Activated naive CD4-positive, alpha-beta T cell treated with Interleukin-2 at 50 U/mL for 16 hours (primary cell): ENCODE data around the gene TMPRSS6.

ENCODE experiments used
- DNase-seq: peaks from one replicate; pipeline ENCODE4 v3.0.0-alpha.2; 2020

The TMPRSS6 gene

DNA sequence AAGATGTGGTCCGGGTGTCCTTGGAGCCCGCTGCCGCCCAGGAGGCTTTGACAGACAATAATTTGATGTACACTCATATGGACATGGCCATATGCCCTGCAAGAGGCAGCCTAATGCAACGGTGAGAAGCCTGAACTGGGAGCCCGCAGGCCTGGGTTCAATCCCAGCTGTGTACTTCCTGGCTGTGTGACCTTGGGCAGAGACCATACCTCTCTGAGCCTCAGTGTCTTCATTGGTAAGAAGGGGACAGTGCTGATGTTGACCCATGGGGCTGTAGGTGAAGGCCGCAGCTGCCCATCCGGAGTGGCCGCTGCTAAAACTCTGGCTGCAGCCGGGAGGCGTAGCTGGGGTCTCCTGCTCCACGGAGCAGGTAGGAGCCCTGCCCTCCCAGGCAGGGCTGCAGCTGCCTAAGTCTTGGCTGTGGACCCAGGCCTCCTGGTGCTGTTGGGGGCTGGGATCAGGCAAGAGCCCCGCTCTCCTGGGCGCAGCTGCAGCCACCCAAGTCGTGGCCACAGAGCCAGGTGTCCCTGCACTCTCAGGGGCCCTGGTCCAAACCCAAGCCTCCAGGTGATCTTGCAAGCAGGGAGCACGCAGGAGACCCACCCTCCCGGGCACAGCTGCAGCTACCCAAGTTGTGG, 31.3 kb upstream of the TMPRSS6 start:
- no peak for DNase-seq

DNA sequence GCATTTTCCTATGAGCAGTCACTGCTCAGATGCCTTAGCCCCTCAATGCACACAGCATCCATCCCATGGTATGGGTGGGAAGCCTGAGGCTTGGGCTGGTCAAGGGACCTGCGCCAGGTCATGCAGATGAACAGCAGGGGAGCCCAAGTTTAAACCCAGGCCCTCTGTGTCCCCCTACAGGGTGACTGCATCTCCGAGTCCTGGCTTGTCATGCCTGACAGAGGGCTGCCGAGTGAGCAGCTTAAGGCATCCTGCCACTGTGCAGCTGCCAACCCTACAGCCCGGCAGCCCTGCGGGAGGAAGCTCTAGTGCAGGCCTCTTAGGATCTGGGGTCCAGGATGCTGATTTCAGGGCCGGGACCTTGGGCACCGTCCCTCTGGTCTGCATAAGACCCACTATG, 30.2 kb upstream of the TMPRSS6 start:
- DNase-seq, result no peak

DNA sequence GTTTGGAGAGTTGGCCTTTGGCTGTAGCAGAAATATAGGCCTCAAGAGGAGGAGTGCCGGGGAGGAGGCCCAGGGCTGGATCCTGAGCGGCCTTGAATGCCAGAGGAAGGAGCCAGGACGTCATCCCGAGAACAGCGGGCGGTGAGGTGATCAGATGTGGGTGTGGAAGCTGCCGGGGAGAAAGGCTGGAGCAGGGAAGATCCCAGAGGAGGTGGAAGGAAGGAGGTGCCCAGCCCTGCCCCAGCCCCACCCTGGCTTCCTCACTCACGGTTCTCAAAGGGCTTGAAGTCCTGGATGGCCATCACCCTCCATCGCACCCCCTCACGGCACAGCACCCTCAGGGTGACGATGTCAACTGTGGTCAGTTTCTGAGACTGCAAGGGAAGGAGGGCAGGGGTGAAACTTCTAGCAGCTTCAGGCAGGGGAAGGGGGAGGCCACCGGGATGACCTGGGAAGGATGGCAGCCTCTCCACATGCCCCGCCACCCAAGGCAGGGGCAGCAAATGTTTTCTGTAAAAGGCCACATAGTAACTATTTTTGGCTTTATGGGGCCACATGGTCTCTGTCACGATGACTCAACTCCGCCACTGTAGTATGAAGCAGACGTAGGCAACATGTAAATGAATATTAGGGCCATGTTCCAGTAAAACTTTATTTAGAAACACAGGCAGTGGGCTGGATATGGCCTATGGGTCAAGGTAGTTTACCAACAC, 29.5 kb upstream of the TMPRSS6 start:
- DNase-seq, result no peak

DNA sequence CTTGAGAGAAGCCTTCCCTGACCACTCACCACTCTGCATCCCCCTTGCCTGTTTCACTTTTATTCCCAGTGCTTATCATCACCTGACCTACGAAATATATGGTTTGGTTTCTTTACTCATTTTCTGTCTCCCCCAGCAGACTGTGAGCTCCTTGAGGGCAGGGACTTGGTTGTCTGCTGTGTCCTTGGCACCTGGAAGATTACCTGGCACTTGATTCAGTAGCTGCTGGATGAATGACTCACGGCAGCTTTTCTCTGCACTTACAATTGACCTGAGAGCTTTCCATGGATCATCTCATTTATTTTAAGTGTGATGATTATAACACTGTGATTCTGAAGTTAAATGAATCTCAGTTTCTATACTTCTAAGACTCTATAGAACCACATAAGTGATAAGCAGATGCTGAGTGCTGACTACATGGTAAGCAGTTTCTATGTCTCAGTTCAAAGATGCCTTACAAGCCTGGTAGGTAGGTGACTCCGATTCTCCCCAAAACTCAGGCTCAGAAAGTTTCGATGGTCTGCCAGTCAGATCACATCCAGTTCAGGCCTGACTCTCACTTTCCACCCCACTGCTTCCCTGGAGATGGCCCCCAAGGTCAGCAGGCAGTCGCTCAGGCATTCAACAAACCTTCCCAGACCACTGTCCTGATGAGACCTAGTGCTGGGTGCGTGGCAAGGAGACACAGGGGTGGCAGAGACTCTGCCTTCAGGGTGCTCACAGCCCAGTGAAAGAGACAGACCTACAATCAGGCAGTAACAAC, 28.6 kb upstream of the TMPRSS6 start:
- peak; percentile 52 for DNase-seq

DNA sequence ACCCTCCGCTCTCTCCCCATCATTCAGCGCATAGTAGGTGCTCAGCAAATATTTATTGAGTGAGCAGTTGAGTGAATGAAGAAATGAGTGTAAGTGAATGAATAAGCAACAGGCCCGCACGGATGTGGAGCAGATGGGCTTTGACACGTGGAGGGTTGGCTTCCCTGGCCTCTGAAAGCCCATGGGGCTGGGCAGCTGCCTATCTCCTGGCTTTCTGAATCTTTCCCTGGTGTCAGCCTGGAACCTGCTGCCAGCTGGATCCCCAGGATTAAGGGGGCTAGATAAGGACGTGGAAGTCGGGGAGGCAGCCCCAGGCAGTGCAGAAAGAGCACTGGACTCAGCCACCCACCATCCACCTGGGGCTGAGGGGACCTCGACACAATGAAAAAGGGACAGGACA, 27.6 kb upstream of the TMPRSS6 start:
- DNase-seq, result no peak

DNA sequence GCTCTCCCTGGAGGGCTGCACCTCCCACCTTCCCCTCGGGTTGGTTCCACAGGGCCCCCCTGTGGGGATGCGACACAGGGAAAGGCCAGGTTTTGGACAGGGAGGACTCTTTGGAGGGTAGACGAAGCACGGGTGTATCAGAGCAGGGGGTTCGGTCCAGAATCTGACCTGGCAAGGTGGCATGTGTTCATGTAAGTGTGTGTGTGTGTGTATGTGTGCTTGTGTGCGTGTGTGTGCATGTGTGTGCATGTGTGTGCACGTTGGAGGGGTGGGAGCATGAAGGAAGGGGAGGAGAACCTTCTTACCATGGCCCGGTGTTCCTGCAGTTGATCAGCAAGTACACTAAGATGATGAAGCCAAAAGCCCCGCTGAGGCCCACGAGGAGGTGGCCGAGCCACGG, 25.5 kb upstream of the TMPRSS6 start:
- DNase-seq, result no peak

DNA sequence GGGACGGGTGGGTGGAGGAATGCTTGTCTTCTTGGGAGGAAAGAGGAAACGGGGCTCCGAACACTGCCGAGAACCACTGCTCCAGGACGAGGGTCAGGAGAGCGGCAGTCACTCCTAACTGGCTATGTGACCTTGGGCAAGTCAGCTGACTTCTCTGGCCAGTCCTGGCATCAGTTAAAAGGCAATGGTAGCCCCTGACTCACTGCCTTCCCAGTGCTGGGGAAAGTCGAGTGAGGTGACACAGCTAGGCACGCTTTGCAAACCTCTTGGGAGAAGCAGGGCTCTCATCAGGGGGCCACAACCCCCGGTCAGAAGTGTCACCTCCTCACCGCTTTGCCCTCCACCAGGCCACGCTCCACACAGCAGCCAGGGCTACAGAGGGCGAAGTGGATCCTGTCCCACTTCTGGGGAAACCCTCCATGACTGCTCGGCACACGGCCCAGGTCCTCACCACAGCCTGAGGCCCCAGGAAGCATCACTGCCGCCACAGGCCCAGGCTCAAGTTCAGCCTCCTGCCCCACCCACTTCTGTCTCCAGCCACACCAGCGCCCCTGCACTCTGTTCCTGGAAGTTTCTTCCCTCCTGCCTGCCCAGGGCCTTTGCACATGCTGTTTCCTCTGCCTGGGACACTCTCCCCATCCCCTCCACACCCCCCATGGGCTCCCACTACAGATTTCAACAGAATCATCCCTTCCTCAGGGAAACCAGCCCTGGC, 23.9 kb upstream of the TMPRSS6 start:
- DNase-seq, result no peak

DNA sequence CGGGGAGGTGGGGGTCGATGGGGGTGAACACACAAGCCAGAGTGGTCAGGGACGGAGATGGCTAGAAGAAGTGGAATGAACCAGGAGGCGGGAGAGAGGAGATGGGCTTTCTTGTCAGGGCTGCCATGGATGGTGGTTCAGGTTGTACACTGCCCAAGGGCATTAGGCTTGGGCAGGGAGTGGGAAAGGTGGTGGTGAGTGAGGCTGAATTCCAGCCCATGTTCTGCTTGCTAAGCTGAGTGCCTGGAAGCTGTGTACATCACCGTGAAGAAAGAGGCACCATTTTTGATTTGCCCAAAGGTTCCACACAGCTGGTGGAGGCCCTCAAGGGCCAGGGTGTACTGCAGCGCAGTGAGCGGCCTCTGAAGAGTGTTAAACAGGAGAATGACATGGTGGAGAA, 23.3 kb upstream of the TMPRSS6 start:
- no peak for DNase-seq

DNA sequence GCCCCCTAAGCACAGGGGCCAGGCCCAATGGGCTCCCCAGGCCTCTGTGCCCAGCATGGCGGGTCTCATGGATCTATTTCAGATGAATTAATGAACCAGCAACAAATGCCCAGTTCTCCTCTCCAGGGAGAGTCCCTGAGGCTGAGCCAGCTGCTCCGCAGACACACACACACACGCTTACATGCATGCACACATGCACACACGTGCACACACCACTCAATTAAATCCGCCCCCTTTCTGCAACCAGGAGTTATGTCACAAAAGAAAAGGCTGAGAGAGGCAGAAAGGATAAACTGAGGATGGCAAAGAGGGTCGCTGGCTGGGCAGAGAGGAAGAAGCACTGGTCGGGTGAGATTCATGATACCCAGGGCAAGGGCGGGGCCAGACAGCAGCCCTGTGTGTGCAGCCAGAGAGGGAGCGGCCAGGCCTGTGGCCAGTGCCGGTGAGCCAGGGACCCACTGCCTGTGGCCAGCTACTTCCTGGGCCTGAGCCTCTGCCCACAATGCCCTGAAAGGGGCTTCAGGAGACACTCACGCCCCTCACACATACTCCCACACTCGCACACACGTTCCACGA, 20.4 kb upstream of the TMPRSS6 start:
- no peak for DNase-seq

DNA sequence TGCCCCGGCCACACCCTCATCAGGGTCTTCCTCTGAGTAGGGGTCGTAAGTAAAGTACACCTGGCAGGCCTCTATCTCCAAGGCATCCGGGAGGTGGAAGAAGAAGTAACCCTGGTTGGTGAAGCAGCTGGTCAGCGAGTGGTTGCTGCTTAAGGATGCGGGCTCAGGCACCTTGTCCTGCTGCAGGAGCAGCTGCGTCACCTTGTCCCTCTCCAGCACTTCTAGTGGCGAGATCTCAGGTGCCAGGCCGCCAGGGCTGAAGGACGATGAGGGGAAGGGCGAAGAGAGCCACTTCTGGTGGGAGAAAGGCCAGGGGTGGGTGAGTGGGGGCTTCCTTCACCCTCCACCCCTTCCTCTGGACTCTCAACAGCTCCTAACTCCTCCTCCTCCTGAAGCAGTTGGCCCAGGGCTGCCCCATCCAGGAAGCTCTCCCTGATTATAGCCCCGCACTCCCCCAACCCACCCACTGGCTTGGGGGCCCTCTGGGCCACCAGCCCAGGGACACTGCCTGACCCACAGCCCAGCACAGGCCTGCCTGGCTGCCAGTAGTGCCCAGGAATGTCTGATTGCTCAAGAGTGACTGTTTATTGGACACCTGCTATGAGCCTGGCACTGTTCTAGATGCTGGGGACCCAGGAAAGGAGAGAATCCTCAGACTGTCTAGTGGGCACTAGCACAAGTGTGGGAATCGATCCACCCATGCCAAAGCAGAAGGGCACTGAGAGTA, 19.2 kb upstream of the TMPRSS6 start:
- no peak for DNase-seq

DNA sequence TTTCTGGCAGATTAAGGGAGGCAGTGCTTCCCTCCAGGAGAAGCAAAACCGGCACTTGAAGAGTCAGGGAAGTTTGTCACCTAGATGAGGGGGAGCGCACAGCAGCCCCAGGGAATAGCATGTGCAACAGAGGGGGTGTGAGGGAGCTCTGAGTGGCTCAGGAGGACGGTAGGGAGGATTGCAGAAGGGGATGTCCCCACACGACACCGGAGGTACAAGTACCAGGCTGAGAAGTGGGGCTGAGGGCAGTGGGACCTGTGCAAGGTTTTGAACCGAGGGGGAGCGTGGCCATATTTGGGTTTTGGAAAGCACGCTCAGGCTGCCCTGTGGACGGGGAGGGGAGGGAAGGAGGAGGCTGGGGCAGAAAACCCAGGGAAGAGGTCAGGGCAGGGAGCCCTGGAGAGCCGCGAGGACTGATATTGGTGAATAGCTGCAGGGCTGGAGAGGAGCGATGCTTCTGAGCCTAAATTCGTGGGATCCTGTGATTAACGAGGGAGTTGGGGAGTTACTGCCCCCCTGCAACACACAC, 17.9 kb upstream of the TMPRSS6 start:
- DNase-seq, result no peak

DNA sequence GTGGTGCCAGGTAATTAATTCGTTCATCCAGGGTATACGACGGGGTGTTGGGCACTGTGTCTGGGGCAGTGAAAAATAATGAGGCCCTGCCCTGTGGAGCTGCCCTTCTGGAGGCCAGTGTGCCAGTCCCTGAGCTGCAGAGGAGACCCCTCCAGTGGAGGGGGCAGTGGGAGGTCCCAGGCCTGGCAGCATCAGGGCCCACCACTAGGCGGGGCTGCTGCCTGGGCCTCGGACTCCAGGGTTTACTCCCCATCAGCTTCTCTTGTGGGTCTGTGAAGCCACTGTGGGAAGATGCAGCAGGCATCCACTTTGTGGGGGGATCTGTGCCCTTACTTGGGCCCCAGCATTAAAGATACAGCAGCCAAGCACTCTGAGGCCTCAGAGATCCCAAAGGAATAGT, 17.4 kb upstream of the TMPRSS6 start:
- peak; percentile 27 for DNase-seq

DNA sequence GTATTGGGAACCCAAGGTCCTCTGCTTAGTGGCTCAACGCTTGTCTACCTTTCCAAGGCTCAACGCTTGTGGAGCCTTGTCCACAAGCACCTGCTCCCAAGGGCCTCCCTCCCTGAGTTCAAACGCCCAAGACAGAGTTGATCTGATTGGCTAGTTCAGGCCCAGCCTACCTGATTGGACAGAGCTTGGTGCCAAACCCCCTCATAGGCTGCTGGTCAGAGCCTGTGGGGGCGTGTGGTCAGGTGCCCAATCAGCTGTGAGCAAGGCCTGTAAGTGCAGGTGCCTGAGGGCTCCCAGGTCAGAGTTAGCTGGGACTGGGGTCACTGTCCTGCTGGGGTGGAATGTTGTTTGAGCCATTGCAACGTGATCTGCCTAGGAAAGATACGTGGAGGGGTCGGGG, 16.9 kb upstream of the TMPRSS6 start:
- DNase-seq, result no peak

DNA sequence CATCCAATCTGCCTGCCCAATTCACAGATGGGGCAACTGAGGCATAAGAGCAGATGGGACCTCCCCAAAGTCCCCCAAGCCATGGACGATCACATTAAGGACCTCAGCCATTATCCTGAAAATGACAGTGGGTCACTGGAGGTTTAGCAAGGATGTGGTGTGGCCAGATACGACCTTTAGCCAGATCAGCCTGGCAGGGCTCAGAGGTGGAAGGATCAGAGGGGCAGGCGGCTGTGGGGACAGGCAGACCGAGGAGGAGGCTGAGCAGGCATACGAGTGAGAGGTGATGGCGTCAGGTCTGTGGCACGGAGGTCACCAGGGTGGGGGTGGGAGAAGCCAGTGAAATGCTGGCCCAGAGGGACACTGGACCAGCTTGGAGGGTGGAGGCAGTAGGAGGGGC, 14.1 kb upstream of the TMPRSS6 start:
- DNase-seq, result no peak

DNA sequence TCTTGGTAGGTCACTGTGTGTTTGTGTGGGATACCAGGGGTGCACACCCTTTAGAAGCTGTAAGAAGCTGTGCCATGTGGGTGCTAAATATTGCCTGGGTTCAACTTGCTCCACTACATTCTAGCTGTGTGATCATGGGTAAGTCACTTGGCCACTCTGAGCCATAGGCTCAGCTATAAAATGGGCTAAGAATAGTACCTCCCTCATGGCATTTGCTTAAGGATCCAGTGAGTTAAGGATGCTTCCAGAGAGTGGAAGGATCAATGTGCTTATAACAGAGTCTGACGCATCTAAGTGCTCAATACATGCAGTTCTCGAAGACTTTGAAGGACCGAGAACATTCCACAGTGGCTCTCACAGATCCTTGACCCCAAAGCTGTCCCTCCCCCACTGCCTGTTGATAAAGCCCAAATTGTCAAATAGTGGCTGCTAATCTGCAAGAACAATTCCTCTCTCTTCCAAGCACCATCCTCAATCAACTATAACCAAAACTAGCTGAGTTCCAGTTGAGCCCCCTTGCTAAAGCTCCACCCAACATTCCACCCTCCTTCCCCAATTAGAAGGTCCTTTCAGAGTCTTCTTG, 13.2 kb upstream of the TMPRSS6 start:
- DNase-seq, result no peak

DNA sequence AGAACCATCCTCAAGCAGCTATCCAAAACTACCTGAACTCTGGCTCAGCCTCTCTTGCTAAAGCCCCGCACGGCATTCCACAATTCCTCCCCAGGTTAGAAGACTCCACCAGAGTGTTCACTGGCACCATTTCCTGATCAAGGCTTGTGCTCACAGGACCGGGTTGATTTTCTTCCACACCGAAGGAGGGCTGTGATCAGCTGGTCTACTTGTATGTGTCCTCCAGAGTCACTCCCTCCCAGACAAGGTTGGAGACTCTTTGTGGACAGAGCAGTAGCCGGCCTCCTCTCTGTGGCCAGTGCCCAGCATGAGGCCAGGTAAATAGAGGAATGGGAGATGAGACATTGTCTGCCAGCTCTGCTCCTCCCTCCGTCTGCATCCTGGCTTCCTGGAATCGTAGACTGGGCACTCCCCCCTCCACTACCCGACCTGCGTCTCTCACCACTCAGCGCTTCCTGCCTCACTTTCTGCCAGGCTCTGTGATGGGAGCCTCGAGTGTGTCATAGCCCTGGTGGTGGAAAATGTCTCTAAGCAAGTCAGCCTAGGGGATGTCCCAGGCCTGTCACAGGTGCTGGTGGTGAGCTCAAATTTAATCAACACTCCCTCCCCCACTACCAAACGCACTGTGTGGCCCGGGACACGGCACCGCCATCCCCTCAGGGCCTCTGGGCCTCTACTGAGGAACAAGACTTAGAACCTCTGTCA, 12.5 kb upstream of the TMPRSS6 start:
- DNase-seq, result peak; percentile 93

DNA sequence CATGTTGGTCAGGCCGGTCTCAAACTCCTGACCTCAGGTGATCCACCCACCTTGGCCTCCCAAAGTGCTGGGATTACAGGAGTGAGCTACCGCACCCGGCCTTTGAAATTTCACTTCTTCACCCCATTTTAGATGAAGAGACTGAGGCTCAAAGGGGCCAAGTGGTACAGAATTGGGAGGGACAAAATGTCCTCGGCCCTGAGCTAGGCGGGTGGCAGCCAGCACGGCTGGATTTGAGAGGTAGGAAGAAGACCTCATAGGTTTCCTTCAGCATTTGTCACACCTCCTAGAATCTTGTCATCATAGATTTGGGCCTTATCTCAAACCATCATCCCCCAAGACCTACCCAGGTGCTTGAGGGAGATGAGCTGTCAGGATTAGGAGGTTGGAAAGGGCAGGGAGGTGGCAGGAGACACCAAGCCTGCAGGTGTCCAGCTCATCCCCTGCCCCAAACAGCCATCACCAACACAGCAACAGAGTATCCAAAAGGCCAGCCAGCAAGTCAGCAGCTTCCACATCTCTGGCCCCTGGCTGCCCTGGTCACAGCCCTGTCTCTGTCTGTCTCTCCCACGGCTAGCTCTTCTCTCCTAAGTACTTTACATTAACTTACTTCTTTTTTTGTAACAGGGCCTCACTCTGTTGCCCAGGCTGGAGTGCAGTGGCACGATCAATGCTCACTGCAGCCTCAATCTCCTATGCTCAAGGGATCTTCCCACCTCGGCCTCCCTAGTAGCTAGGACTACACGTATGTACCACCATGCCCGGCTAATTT, 11.2 kb upstream of the TMPRSS6 start:
- DNase-seq, result no peak

DNA sequence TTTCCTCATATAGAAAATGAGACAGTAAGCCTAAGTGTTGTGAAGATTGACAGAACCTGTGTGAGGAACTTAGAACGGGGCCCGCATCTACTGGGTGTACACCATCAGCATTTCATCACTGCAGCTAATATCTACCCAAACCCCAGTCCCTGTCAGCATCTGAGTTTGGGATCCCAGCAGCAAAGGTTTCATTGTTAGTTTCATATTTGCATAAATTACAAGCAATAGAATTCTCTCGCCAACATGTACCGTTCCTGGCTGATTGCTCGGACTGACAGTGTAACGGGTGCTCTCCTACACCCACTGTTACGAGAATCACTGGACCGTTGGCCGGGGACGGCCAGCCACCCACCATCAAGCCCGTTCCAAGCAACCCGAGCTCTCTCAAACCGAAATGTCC, 10.4 kb upstream of the TMPRSS6 start:
- no peak for DNase-seq

DNA sequence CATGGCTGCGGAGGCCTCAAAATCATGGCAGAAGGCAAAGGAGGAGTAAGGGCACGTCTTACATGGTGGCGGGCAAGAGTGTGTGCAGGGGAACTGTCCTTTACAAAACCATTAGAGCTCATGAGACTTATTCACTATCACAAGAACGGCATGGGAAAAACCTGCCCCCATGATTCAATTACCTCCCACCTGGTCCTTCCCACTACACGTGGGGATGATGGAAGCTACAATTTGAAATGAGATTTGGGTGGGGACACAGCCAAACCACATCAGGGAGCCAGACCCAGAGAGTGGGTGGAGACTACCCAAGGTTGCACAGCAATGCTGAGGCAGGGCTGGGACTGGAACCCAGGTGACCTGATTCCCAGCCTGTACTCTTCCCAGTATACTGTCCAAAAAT, 8.6 kb upstream of the TMPRSS6 start:
- DNase-seq, result no peak

DNA sequence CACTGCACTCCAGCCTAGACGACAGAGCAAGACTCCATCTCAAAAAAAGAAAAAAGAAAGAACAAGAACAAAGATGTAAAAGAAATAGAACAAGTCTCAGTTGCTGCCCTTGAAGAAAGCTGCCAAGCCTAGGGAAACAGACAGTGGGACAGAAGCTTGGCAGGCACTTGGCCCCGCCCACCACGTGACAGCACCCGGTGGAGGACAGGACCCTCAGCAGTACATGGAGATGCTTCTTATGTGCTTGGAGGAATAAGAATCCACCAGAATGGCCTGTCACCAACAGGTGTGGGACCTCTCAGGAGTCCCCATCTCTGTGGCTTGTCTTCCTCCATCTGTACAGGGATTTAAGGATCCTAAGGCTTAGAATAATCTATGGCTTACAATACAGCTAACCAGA, 7.6 kb upstream of the TMPRSS6 start:
- DNase-seq, result no peak
